Stimulated activated CD8-positive, alpha-beta memory T cell treated with anti-CD3 and anti-CD28 coated beads, Interleukin-12 subunit alpha, Interleukin-12 subunit beta, amount 100 ng/mL, for 1 hour (primary cell): ENCODE results near the gene GLIS2.
"Not testable (repeated sequence)": the region's sequence is repeated elsewhere in the genome, so short reads cannot be mapped to it uniquely, and the experiment has no call there.

Experiments used
- DNase-seq: peaks from one replicate; pipeline ENCODE4 v3.0.0-alpha.2; 2020; ENCODE audit warnings: low read depth

Gene GLIS2

DNA sequence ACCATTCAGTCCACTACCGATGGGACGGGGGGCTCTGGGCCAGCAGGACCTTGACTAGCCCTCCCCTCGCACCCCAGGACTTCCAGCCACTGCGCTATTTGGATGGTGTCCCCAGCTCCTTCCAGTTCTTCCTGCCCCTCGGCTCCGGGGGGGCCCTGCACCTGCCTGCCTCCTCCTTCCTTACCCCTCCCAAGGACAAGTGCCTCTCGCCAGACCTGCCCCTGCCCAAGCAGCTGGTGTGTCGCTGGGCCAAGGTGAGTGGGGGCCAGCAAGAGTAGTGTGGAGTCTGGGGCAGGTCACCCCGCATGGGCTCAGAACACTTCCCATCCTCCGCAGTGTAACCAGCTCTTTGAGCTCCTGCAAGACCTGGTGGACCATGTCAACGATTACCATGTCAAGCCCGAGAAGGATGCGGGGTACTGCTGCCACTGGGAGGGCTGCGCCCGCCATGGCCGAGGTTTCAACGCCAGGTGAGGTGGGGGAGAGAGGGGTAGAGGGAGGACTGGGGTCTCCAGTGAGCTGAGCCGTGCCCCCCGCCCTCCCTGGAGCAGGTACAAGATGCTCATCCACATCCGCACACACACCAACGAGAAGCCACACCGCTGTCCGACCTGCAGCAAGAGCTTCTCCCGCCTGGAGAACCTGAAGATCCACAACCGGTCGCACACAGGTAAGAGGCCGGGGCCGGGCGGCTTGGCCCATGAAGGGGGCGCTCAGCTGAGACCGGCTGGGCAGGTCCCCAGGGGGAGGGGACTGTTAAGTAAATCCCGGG, 19.0 kb downstream of the GLIS2 start:
- no peak for DNase-seq

DNA sequence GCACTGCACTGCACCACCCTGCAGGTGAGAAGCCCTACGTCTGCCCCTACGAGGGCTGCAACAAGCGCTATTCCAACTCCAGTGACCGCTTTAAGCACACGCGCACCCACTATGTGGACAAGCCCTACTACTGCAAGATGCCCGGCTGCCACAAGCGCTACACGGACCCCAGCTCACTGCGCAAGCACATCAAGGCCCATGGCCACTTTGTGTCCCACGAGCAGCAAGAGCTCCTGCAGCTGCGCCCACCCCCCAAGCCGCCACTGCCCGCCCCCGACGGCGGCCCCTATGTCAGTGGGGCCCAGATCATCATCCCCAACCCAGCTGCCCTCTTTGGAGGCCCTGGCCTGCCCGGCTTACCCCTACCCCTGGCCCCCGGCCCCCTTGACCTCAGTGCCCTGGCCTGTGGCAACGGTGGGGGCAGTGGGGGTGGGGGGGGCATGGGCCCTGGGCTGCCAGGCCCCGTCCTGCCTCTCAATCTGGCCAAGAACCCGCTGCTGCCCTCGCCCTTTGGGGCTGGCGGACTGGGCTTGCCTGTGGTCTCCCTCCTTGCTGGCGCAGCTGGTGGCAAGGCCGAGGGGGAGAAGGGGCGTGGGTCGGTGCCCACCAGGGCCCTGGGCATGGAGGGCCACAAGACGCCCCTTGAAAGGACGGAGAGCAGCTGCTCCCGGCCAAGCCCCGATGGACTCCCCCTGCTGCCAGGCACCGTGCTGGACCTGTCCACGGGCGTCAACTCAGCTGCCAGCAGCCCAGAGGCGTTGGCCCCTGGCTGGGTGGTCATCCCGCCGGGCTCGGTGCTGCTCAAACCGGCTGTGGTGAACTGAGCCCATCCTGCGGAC, 21.1 kb downstream of the GLIS2 start:
- DNase-seq: no peak

DNA sequence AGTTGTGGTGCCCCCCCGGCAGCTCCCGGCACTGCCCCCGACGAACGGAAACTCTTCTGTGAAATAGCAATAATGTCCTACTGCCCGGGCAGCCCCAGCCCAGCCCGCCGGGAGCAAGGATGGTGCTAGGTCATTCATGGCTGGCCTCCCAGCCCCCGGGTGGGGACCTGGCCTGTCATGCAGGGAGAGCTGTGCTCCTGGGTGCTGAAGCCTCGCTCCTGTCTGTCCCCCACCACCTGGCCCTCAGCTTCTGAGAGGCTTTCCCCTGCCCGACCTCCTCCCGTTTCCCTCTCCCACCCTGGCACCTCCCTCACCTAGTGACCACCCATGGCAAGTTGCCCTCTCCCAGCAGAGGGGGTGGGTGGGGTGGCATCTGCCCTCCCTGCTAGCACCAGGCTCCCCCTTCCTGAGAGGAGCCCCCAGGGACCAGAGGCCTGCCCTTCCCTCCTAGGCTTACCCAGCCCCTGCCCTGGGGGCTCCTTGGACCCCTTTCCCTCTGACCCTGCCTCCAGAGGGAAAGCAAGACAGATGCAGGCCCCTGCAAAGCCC, 21.7 kb downstream of the GLIS2 start:
- DNase-seq: no peak

DNA sequence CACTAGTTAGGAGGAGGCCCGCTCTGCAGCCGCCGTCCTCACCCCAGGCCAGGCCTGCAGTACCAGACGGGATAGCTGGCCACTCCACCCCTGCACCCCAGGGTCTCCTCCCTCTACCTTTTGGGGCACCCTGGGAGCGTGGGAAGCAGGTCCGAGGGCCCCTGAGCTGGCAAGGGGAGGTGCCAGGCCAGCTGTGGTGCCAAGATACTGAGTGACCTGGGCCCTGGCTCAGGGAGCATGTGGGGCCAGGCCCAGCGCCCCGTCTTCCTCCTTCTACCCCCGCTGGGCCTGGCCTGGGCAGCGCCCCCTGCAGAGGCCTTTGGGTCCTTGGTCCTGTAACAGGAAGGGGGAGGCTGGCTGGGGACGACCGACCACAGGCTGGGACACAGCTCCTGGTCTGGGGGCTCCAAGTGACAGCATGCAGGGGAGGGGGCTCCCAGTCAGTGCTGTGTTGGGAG, 22.3 kb downstream of the GLIS2 start:
- DNase-seq: no peak

DNA sequence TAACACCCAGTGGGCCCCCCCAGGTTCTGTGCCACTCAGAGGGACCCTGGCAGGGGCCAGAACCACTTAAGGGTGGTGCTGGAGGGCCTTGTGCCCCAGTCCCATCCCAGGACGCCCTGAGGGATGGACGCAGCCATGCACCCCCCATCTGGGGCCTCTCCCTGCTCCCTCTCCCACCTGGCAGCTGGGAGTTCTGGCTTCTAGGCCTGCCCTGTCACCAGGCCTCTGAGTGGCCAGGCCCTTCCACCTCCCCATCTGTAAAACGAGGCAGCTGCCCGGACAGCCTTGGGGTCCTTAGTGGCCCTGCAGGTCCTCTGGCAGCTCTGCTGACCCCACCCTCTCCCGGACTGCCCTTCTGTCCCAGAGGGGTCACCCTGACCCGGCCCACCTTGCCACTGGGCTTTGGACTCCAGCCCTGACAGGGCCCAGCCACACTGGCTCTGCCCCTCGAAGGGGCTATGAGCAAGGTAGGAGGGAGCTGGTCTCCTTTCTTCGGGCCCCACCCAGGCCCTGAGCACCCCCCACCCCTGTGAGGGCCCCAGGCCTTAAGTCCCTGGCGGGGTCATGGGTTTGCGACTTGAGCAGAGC, 22.9 kb downstream of the GLIS2 start:
- DNase-seq: no peak

DNA sequence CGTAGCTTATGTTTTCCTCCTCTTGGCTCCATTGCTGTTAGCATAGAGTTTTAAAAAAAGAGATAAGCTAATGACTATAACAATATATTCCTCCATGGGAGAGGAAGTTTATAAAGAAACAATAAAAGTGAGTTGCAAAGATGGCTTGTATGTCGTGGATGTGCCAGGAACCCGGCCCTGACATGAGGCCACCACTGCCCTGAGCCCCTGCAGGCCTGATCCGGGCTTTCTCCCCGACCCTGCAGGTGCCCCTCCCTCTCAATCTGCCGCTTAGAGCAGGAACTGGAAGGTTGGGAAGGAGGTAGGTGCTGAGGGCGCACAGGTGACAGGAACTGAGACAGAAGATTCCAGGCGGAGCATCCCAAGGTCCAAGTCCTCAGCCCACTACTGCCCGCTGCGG, 23.6 kb downstream of the GLIS2 start:
- DNase-seq: no peak

DNA sequence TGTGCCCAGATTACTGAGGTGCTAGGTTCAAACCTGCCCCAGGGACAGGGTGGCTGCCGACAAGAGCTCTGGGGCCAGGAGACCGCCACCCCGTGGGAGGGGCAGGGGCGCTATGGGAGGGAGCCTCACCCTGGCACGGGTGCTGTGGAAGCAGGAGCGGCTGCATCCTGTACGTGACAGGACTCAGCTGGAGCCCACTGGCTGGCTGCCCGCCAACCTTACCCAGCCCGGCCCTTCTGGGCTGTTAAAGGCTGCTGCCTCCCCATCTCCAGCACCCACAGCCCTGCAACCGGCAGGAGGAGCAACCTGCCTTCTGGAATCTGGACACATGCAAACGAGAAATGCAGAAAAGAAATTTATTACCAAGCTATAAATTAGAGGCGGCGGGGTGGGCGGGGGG, 24.0 kb downstream of the GLIS2 start:
- no peak for DNase-seq

DNA sequence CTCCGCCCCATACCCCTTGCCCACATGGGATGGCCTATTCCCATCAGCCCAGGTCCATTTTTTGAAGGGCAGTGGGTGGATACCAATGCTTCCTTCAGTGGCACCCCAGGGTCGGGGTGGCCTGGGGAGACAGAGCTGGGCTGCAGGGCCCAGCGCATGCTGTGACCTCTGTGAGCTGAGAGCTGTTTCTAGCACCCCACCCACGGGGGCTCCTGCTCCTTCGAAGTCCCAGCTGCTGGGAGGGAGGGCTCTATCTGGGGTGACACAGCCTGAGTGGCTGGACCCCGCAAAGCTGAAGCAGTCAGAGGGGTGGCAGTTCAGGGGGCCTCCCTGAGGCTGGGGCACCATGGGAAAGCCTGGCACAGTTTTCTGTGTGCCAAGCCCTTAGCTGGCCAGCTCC, 24.6 kb downstream of the GLIS2 start:
- DNase-seq: no peak

DNA sequence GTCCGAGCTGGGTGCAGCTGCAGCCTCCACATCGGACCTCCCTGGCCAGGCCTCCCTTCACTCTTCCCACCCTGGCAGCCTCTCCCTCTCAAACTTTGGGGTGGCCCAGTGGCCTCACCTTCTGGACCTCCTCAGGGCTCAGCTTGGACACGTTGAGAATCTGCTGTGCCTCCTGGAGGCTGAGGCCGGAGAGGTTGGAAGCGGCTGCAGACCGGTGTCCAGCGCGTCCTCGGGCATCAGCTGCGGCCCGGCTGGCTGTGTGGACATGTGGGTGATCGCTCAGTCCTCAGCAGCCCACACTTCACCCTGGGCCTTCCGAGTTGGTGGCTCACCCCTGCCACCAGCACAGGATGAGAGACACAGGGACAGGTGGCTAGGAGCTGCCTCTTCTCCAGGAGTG, 25.4 kb downstream of the GLIS2 start:
- no peak for DNase-seq

DNA sequence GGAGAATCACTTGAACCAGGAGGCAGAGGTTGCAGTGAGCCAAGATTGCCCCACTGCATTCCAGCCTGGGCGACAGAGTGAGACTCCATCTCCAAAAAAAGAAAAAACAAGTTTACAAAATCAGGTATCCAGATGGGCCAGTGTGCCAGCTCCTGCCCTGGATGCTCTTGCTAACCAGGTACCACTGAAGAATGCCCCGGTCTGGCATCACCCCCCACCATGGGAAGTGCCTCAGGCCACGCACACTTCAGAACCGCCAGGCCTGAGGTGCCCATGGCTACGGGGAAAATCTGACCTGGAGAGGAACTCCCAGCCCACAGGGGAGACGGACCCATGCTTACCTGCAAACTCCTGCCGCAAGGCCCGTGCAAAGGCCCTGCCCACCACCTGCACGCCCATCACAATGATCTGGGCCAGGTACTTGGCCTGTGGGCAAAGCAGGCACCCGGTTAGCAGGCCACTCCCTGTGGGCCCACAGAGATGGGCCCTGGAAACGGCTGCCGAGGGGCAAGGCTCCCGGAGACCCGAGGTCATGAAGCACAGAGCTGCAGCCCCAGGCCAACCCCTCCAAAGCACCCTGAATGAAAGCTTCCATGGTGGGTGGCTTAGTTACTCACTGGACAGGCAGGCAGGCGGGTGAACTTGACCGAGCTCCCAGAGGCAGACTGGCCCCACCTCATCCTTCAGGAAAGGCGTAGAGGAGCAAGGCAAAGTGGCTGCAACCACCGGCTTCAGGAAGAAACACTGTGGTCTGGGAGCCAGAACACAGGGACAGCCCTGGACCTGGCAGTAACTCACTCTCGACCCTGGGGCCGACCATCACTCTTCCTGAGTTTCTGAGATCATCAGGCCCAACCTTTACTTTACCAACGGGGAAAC, 27.2 kb downstream of the GLIS2 start:
- no peak for DNase-seq

DNA sequence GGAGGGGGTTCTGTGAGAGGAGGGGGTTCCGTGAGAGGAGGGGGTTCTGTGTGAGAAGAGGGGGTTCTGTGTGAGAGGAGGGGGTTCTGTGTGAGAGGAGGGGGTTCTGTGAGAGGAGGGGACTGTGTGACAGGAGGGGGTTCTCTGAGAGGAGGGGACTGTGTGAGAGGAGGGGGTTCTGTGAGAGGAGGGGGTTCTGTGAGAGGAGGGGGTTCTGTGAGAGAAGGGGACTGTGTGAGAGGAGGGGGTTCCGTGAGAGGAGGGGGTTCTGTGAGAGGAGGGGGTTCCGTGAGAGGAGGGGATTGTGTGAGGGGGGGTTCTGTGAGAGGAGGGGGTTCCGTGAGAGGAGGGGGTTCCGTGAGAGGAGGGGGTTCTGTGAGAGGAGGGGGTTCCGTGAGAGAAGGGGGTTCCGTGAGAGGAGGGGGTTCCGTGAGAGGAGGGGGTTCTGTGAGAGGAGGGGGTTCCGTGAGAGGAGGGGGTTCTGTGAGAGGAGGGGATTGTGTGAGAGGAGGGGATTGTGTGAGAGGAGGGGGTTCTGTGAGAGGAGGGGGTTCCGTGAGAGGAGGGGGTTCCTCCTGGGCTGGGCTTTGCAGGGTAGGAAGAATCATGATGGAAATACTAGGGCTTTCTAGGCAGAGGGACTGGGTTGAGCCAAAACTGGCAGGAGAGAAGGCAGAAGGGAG, 28.6 kb downstream of the GLIS2 start:
- not testable (repeated sequence) for DNase-seq

DNA sequence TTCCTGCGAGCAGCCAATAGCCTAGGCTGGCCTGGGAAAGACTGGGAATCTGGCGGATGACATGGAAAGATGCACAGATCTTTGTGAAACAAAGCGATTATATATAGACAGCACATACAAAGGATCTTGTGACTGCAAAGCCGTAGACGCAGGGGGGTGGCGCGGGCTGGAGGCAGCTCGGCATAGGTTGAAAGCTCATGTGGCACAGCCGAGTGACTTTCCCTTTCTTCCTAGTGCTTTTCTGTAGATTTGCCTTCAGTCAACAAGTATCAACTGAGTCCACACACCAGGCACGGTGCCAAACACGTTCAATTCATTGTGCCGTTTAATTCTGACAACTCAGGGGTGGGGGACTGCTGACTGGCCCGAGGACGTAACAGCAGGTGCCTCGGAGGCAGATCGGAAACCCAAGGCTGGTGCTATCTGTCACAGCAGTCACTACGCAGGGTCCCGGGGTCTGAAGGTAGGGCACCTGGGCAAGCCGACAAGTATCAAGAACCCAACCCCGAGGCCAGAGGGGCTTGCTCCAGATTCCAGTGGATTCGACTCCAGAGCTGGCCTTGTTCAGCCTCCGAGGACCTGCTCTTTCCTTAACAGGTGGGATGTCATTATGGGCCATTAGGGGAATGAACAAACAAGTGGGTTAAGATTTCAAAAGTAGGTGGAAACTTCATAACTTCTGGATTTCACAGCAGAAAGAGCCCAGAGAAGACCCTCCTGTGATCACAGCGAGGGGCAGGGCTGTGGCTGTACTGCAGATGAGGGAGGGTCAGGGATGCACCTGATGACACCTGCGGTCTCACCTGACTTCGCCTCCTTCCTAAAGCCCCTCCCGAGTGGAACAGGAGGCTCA, 29.3 kb downstream of the GLIS2 start:
- DNase-seq: no peak

DNA sequence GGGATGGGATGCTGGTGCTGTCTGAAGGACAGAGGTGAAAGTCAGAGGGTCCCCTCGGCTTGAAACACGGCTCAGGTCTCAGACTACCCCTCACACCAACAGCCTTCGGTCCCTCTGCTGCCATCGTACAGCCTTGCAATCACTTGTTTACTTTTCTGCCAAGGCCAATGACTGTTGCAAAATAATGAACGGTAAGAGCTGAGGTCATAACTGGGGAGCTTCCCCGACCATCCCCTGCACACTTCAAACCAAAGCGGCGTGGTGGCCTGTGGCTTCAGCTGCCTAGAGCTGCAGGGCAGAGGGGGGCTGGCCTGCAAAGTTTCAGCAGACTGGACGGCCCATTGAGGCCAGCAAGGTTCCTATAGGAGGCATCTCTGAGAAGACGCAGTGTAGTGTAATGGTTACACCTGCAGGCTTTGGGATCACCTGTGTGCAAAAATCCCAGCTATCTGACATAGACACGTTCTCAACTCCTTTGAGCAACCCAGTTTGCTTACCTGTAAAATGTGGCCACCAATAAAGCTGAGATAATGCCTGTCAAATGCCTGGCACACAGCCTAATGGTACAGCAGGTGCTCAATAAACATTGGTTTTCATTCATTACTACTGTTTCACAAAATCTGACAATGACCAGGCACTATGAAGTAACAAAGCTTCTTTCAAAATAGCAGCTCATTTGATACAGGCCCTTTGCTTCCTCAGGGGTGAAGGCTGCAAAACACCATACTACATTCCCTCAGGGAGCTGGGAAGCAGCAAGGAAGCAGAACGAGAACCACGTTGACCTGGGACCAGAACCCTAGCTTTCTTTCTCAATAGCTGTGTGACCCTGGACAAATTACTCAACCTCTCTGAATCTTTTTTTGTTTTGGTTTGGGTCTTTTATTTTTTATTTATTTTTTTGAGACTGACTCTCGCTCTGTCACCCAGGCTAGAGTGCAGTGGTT, 30.2 kb downstream of the GLIS2 start:
- DNase-seq: no peak

DNA sequence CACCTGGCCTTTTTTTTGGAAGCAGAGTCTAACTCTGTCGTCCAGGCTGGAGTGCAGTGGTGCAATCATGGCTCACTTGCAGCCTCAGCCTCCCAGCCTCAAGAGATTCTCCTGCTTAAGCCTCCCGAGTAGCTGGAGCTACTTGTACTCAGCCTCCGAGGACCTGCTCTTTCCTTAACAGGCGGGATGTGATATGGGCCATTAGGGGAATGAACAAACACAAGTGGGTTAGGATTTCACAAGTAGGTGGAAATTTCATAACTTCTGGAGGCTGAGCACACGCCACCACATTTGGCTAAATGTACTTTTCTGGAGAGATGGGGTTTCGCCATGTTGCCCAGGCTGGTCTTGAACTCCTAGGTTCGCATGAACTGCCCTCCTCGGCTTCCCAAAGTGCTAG, 31.1 kb downstream of the GLIS2 start:
- no peak for DNase-seq

DNA sequence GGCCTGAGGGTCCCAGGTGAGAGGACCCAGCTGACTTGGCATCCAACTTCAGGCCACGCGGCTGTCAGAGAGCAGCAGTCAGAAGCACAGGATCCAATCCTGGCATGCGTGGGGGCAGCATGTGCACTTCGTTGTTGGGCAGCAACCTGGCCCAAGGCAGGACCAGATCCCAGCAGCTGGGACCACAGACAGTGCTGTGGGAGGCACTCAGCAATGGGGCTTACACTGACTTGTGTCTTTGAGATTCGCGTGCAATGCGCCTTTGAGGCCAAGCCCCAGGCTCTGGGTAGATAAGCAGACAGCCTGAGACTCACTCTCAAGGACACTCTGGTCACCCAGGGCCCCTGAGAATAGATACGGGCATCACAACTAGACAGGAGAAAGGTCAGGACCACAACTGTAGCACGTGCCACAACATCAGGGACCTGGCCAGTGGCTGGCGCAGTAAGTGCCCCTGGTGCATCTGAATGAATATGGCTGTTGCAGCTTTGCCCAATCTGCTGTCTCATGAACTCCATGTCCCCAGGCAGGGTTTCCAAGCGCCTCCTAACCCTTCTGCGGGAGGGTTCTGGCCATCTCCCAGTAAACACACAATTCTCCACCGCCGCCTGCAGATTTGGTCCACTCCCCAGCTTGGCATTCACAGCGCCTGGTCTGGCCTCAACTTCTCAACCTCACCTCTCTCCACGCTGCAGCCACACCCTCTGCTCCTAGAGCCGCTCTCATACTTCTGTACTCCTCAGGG, 32.1 kb downstream of the GLIS2 start:
- no peak for DNase-seq

DNA sequence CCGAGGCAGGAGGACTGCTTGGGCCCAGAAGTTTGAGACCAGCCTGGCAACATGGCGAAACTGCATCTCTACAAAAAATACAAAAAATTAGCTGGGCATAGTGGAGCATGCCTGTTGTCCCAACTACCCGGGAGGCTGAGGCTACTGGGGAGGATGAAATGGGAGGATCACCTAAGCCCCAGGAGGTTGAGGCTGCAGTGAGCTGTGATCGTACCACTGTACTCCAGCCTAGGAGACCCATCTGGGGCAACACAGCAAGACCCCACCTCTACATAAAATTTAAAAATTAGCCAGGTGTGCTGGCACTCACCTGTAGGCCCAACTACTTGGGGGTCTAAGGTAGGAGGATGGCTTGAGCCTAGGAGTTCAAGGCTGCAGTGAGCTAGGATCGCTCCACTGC, 33.5 kb downstream of the GLIS2 start:
- no peak for DNase-seq

DNA sequence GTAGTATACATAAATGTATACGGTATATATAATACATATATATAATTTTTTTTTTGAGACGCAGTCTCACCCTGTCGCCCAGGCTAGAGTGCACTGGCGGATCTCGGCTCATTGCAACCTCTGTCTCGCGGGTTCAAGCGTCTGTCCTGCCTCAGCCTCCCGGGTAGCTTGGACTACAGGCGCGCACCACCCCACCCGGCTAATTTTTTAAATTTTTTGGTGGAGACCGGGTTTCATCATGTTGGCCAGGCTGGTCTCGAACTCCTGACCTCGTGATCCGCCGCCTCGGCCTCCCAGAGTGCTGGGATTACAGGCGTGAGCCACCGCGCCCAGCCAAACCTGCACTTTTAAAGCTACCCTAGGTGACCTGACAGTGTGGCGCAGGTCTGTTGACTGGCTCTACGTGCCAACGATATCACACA, 34.5 kb downstream of the GLIS2 start:
- no peak for DNase-seq
